PC-3 (cell line): ENCODE results near the gene TGFBR3L. TPM values are rescaled to one million over a fixed set of nuclear protein-coding genes. Genes with fewer than 3 reads are reported as not detected.

ENCODE experiments used
- ATAC-seq: fragments of 200-7000 bp; cut with Tn5 transposase; 2 replicates; pipeline ENCODE4 v1.9.1; 2020; ENCODE audit warnings: mild to moderate bottlenecking, moderate library complexity
- BruUV-seq: library from RNA; stranded (reverse); fragments of 400-500 nt; replicated peaks from 2 replicates; lab custom pipeline; 2021; lab: Mats Ljungman, UMichigan
- CTCF ChIA-PET: fragments of 300-600 bp; sonication (Branson Sonifier 250); formaldehyde crosslinking; loops from one replicate; lab custom pipeline; 2022; ENCODE audit warnings: antibody characterized with exemption; lab: Charles Lee
- POLR2A ChIA-PET: fragments of 300-600 bp; sonication (Branson Sonifier 250); formaldehyde crosslinking; loops from one replicate; lab custom pipeline; 2022; ENCODE audit warnings: antibody characterized with exemption; ENCODE audit not compliant: unreplicated experiment; lab: Charles Lee
- DNase-seq: peaks from one replicate; pipeline ENCODE4 v3.0.0-alpha.2; 2015
- H2AFZ ChIP-seq: fragments of 300-600 bp; sonication (generic); 2 replicates; pipeline ENCODE4 v1.6.0; 2016; ENCODE audit warnings: antibody characterized with exemption, low read length
- H3F3A ChIP-seq: fragments of 300-600 bp; sonication (generic); one replicate; pipeline ENCODE4 v1.6.0; 2017; ENCODE audit warnings: antibody characterized with exemption, low read length, control low read depth, mild to moderate bottlenecking; ENCODE audit not compliant: unreplicated experiment
- H3K27ac ChIP-seq: fragments of 300-600 bp; sonication (generic); 2 replicates; pipeline ENCODE4 v1.5.1; 2016; ENCODE audit warnings: mild to moderate bottlenecking, low read length
- H3K27me3 ChIP-seq: fragments of 300-600 bp; sonication (generic); 2 replicates; pipeline ENCODE4 v1.6.1; 2016; ENCODE audit warnings: low read length, mixed read lengths
- H3K36me3 ChIP-seq: fragments of 300-600 bp; sonication (generic); 2 replicates; pipeline ENCODE4 v1.6.1; 2016; ENCODE audit warnings: low read depth, mixed run types, low read length, mixed read lengths
- H3K4me1 ChIP-seq: fragments of 300-600 bp; sonication (generic); 2 replicates; pipeline ENCODE4 v1.5.1; 2016; ENCODE audit warnings: low read length; ENCODE audit not compliant: insufficient read depth
- H3K4me2 ChIP-seq: fragments of 300-600 bp; sonication (generic); 2 replicates; pipeline ENCODE4 v1.6.0; 2016; ENCODE audit warnings: low read length
- H3K4me3 ChIP-seq: fragments of 300-600 bp; sonication (generic); 2 replicates; pipeline ENCODE4 v1.5.1; 2016; ENCODE audit warnings: mild to moderate bottlenecking, low read length, mixed read lengths
- H3K79me2 ChIP-seq: fragments of 300-600 bp; sonication (generic); 2 replicates; pipeline ENCODE4 v1.6.1; 2017; ENCODE audit warnings: low read length, mixed read lengths
- H3K9ac ChIP-seq: fragments of 300-600 bp; sonication (generic); 2 replicates; pipeline ENCODE4 v1.6.0; 2016; ENCODE audit warnings: mild to moderate bottlenecking, low read length
- H3K9me2 ChIP-seq: fragments of 300-600 bp; sonication (generic); replicated peaks from 2 replicates; pipeline ENCODE4 v1.6.1; 2016; ENCODE audit warnings: mixed run types, low read length, mixed read lengths
- H3K9me3 ChIP-seq: fragments of 300-600 bp; sonication (generic); 2 replicates; pipeline ENCODE4 v1.6.1; 2016; ENCODE audit warnings: low read length, mixed read lengths
- H4K20me1 ChIP-seq: fragments of 300-600 bp; sonication (generic); 2 replicates; pipeline ENCODE4 v1.6.1; 2016; ENCODE audit warnings: low read length, mixed read lengths
- CTCF ChIP-seq: fragments of 300-600 bp; sonication (generic); conservative IDR thresholded peaks from 2 replicates; pipeline ENCODE4 v1.5.1; 2017; ENCODE audit warnings: antibody characterized with exemption, low read depth, mild to moderate bottlenecking, low read length
- EZH2 ChIP-seq: fragments of 300-600 bp; sonication (generic); IDR thresholded peaks from one replicate; pipeline ENCODE4 v1.6.1; 2017; ENCODE audit warnings: antibody characterized with exemption, mild to moderate bottlenecking, low read length; ENCODE audit not compliant: unreplicated experiment
- EZH2phosphoT487 ChIP-seq: fragments of 300-600 bp; sonication (generic); IDR thresholded peaks from 2 replicates; pipeline ENCODE4 v1.6.1; 2018; ENCODE audit warnings: mild to moderate bottlenecking, antibody characterized with exemption, low read length, borderline replicate concordance
- intact Hi-C: fragments of 100-400 bp; cut with micrococcal nuclease; formaldehyde crosslinking; loops from 2 replicates; pipeline ENCODE4 v1.9.0; 2023
- total RNA-seq: library from RNA; depleted of rRNA; stranded (reverse); fragments of >200 nt; gene quantifications from 2 replicates; pipeline ENCODE4 v1.2.3, GENCODE V29; 2014

TGFBR3L gene
- total RNA-seq, 1 experiment from 2014 or later, result 10.5 TPM

GRCh38 chr19:7933828-7934725 lies 19.4 kb downstream of the TGFBR3L start:
- intact Hi-C loops, result no loop called here
- Histone ChIP-seq H3K79me2 (peaks cover 13% of the 10 kb centered on the region), H3K4me1 (peaks cover 18% of the 10 kb centered on the region), H3K4me3 (no peak overlapping the region), H2AFZ (no peak overlapping the region), H3K9ac (no peak overlapping the region), H4K20me1 (no peaks in the 10 kb centered on the region), H3K27me3 (no peaks in the 10 kb centered on the region), H3K9me3 (no peaks in the 10 kb centered on the region), H3K4me2 (no peak overlapping the region), H3F3A (no peaks in the 10 kb centered on the region), H3K9me2 (no peaks in the 10 kb centered on the region), H3K27ac (no peak overlapping the region), H3K36me3 (peaks cover 76% of the 10 kb centered on the region)
- BruUV-seq, result no TSS peak
- no peak for DNase-seq
- ChIA-PET POLR2A (interaction anchor here (0.9 kb wide), 1 partner anchor 315 kb away, joined by 3 read pairs; no protein-coding TSS in a partner anchor), CTCF (interaction anchor here (0.6 kb wide), 1 partner anchor 253 kb away, joined by 3 read pairs; the partner anchor contains the start of gene TRAPPC5)
- TF ChIP-seq EZH2, result no peak
- TF ChIP-seq EZH2phosphoT487, result no peak
- TF ChIP-seq CTCF, result no peak; the same call in 1 of the 2 replicates
- no peak for ATAC-seq

- Histone ChIP-seq H3F3A (no peaks in the 10 kb centered on the region), H3K4me1 (peaks cover 11% of the 10 kb centered on the region), H2AFZ (no peak overlapping the region), H3K9ac (no peak overlapping the region), H3K27me3 (no peaks in the 10 kb centered on the region), H3K27ac (no peak overlapping the region), H3K9me2 (no peaks in the 10 kb centered on the region), H3K79me2 (peaks cover 16% of the 10 kb centered on the region), H4K20me1 (no peaks in the 10 kb centered on the region), H3K36me3 (peaks cover 76% of the 10 kb centered on the region), H3K9me3 (no peaks in the 10 kb centered on the region), H3K4me2 (no peak overlapping the region), H3K4me3 (no peak overlapping the region)
- no peak for DNase-seq
- BruUV-seq, result no TSS peak
- no peak for ATAC-seq
- ChIA-PET POLR2A (no interaction called here), CTCF (no interaction called here)
- TF ChIP-seq CTCF (no peak), EZH2phosphoT487 (no peak), EZH2 (no peak)
- intact Hi-C loops, result no loop called here
Measured at GRCh38 chr19:7934766-7935165, 20.1 kb downstream of the TGFBR3L start.

- Histone ChIP-seq H2AFZ (no peak overlapping the region), H3K27ac (no peak overlapping the region), H3K4me1 (peaks cover 14% of the 10 kb centered on the region), H3K79me2 (peaks cover 65% of the 10 kb centered on the region), H3K9me3 (no peaks in the 10 kb centered on the region), H4K20me1 (peaks cover 9% of the 10 kb centered on the region; the same call in 1 of the 2 replicates), H3F3A (no peaks in the 10 kb centered on the region), H3K4me2 (no peak overlapping the region), H3K27me3 (no peaks in the 10 kb centered on the region), H3K36me3 (peaks cover 39% of the 10 kb centered on the region), H3K9me2 (no peaks in the 10 kb centered on the region), H3K4me3 (no peak overlapping the region), H3K9ac (no peak overlapping the region)
- POLR2A ChIA-PET, result no interaction called here
- CTCF ChIA-PET, result no interaction called here
- DNase-seq (no peak), ATAC-seq (no peak)
- intact Hi-C loops, result loop anchor here (5.0 kb wide), 1 partner anchor 46 kb away; no protein-coding TSS in a partner anchor
- TF ChIP-seq EZH2phosphoT487 (no peak), CTCF (no peak), EZH2 (no peak)
- BruUV-seq, result no TSS peak
Measured at GRCh38 chr19:7940841-7941240, 26.2 kb downstream of the TGFBR3L start.
